HL-60 (cell line): ENCODE data around the gene SPRR2G.
"Not testable (repeated sequence)": the region's sequence is repeated elsewhere in the genome, so short reads cannot be mapped to it uniquely, and the experiment has no call there.

Experiments
- DNase-seq, 2 experiments: peaks; one replicate each; pipeline ENCODE4 v3.0.0-alpha.2; 2010 to 2020; ENCODE audit warnings: low read depth in 1 of 2, low spot score in 1 of 2
- H3K27ac ChIP-seq: fragments of 250-450 bp; sonication (Bioruptor Pico); replicated peaks from 2 replicates; pipeline ENCODE4 v1.5.1; 2020; ENCODE audit warnings: mild to moderate bottlenecking, moderate library complexity
- H3K27me3 ChIP-seq: fragments of 250-450 bp; sonication (Bioruptor Pico); 2 replicates; pipeline ENCODE4 v1.5.1; 2021; ENCODE audit warnings: mild to moderate bottlenecking, moderate library complexity; ENCODE audit not compliant: insufficient read depth, poor library complexity, severe bottlenecking
- H3K4me3 ChIP-seq: replicated peaks from 2 replicates; pipeline ENCODE4 v1.5.1; 2011; ENCODE audit warnings: mild to moderate bottlenecking, control low read depth, low read length; ENCODE audit not compliant: insufficient read depth
- CTCF ChIP-seq: IDR thresholded peaks from one replicate; pipeline ENCODE4 v1.5.1; 2011; ENCODE audit warnings: low read length, control low read depth, inconsistent platforms; ENCODE audit not compliant: insufficient read depth
- GABPA ChIP-seq: IDR thresholded peaks from 2 replicates; pipeline ENCODE4 v1.6.1; 2012; ENCODE audit warnings: low read depth
- POLR2AphosphoS5 ChIP-seq: IDR thresholded peaks from 2 replicates; pipeline ENCODE4 v1.6.1; 2012; ENCODE audit warnings: low read depth
- REST ChIP-seq: IDR thresholded peaks from 2 replicates; pipeline ENCODE4 v1.6.1; 2012; ENCODE audit warnings: low read depth; ENCODE audit not compliant: insufficient replicate concordance
- SPI1 ChIP-seq: IDR thresholded peaks from 2 replicates; pipeline ENCODE4 v1.6.1; 2012; ENCODE audit warnings: low read depth, mild to moderate bottlenecking, borderline replicate concordance

The SPRR2G gene

DNA sequence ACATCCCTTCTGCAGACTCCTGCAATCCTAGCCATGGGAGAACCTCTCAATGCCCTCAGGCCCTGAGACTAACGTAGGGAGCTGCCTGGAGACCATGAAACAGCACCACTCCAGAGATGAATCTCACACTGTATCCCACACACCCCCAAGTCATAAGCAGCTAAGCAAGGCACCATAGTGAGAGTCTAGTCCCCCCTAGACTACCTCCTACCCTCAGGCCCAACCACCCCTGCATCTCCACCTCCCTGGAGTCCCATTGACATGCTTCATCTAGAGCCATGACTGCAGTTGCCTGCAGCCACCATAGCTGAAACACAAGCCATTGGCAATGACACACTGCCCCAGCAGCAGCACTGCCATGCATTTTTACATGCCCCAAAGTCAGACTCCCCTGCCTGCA is 17.4 kb downstream of the SPRR2G start:
- Histone ChIP-seq H3K4me3 (no peak overlapping the region), H3K27me3 (peaks cover 6% of the 10 kb centered on the region), H3K27ac (no peak overlapping the region)
- TF ChIP-seq CTCF (no peak), GABPA (no peak), REST (no peak), POLR2AphosphoS5 (no peak), SPI1 (no peak)
- DNase-seq, result no peak

GRCh38 chr1:153128688-153129087 is 22.0 kb downstream of the SPRR2G start:
- not testable (repeated sequence) for H3K27me3 ChIP-seq, H3K27ac ChIP-seq, H3K4me3 ChIP-seq, DNase-seq

DNA sequence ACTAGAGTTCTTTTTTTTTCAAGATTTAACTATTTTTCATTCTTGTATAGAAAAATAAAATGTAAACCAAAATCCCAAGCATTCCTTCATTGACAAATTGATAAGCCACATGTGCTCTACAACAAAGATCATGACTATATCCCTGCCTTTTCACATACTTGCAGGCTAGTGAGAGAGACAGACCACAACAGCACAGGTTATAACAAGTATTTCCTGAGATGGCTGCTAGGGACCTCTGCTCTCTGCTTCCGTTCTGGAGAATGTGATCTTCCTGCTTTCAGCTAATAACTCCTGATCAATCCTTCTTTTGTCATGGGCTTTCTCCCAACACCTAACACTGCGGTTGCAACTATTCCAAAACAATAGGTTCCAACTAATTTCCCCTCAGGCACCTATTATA is 23.4 kb downstream of the SPRR2G start:
- no peak for TF ChIP-seq CTCF
- H3K4me3 ChIP-seq, result no peak overlapping the region

DNA sequence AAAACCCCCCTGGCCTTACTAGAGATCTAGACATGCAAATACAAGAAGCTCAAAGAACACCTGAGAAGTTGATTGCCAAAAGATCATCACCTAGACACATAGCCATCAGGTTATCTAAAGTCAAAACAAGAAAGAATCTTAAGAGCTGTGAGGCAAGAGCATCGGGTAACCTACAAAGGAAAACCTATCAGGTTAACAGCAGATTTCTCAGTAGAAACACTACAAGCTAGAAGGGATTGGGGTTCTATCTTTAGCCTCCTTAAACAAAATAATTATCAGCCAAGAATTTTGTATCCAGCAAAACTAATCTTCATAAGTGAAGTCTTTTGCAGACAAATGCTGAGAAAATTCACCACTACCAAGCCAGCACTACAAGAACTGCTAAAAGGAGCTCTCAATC is 25.2 kb downstream of the SPRR2G start:
- no peak overlapping the region for H3K27ac ChIP-seq
- no peak overlapping the region for H3K4me3 ChIP-seq
- DNase-seq, result no peak
- TF ChIP-seq SPI1 (no peak), GABPA (no peak), POLR2AphosphoS5 (no peak), REST (no peak), CTCF (no peak)
- H3K27me3 ChIP-seq, result peaks cover 2% of the 10 kb centered on the region

More for the DNA sequence above, 23.4 kb downstream of the SPRR2G start:
- no peak overlapping the region for H3K27ac ChIP-seq
- no peaks in the 10 kb centered on the region for H3K27me3 ChIP-seq
- DNase-seq, result no peak

GRCh38 chr1:153123793-153124192 is 26.9 kb downstream of the SPRR2G start:
- not testable (repeated sequence) for H3K4me3 ChIP-seq, H3K27ac ChIP-seq, DNase-seq, H3K27me3 ChIP-seq
